ENCODE data around the gene SALL4. TPM values are rescaled to one million over a fixed set of nuclear protein-coding genes. Genes with fewer than 3 reads are reported as not detected.

SALL4 gene
- total RNA-seq: 0.17 to 0.68 TPM (median 0.26 TPM) in 3 replicates
- long read RNA-seq: 0 reads

DNA sequence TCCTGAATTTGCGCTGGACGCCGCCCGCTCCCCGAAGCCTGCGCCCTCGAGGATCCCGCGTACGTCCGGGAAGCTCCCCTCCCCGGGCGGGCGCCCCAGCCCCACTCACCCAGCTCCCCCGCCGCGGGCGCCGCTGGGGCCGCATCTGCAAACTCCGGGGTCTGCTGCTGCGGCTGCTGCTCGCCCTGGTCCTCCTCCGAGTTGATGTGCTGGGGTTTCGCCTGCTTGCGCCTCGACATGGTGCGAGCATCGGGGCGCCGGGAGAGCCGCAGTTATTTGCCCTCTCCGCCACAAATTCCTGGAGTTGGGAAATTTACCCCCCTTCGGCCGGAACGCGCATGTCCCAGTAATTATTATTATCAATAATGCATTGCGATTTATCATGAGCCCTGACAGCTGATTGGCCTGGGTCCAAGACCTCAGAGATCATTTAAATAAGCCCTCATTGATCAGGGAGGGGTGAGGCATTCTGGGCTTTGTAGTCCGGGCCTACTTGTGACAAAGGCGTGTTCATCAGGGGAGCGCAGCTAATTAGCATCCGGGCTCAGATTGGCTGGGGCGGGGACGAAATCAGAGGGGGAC is at the start of gene SALL4:
TSS of gene SALL4 (minus strand) at position 352 of the 582 bp plus-strand sequence. CDS start at position 239, 113 bp downstream.
- Mint-ChIP-seq H3K27me3 (ENCODE audit: low read depth) (no peaks in the 10 kb centered on the region), H3K27ac (ENCODE audit: unreplicated experiment) (no peak within 1 kb of the TSS), H3K4me1 (ENCODE audit: low read depth) (peaks cover 19% of the 10 kb centered on the region), H3K4me3 (ENCODE audit: unreplicated experiment) (peak within 1 kb of the TSS; percentile 77), H3K9me3 (ENCODE audit: low read depth) (no peaks in the 10 kb centered on the region), H3K36me3 (ENCODE audit: low read depth) (no peaks in the 10 kb centered on the region)
- DNase-seq (ENCODE audit: low spot score): no peak
- TF ChIP-seq, protein P1, sequence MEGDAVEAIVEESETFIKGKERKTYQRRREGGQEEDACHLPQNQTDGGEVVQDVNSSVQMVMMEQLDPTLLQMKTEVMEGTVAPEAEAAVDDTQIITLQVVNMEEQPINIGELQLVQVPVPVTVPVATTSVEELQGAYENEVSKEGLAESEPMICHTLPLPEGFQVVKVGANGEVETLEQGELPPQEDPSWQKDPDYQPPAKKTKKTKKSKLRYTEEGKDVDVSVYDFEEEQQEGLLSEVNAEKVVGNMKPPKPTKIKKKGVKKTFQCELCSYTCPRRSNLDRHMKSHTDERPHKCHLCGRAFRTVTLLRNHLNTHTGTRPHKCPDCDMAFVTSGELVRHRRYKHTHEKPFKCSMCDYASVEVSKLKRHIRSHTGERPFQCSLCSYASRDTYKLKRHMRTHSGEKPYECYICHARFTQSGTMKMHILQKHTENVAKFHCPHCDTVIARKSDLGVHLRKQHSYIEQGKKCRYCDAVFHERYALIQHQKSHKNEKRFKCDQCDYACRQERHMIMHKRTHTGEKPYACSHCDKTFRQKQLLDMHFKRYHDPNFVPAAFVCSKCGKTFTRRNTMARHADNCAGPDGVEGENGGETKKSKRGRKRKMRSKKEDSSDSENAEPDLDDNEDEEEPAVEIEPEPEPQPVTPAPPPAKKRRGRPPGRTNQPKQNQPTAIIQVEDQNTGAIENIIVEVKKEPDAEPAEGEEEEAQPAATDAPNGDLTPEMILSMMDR (IDR thresholded peaks at IDR 0.05): no peak

GRCh38 chr20:51848346-51848745 is 46.0 kb upstream of the SALL4 start:
- no peaks in the 10 kb centered on the region for H3K27me3 Mint-ChIP-seq (ENCODE audit: low read depth)
- H3K9me3 Mint-ChIP-seq (ENCODE audit: low read depth): no peaks in the 10 kb centered on the region
- peaks cover 2% of the 10 kb centered on the region for H3K4me1 Mint-ChIP-seq (ENCODE audit: low read depth)
- no peak overlapping the region for H3K4me3 Mint-ChIP-seq (ENCODE audit: unreplicated experiment)
- TF ChIP-seq, protein P1 (IDR thresholded peaks at IDR 0.05): no peak
- H3K27ac Mint-ChIP-seq (ENCODE audit: unreplicated experiment): no peak overlapping the region
- H3K36me3 Mint-ChIP-seq (ENCODE audit: low read depth): no peaks in the 10 kb centered on the region
- no peak for DNase-seq (ENCODE audit: low spot score)

- H3K4me3 Mint-ChIP-seq (ENCODE audit: unreplicated experiment): no peak overlapping the region
- TF ChIP-seq, protein P1 (IDR thresholded peaks at IDR 0.05): no peak
- no peaks in the 10 kb centered on the region for H3K27me3 Mint-ChIP-seq (ENCODE audit: low read depth)
- no peaks in the 10 kb centered on the region for H3K36me3 Mint-ChIP-seq (ENCODE audit: low read depth)
- no peak for DNase-seq (ENCODE audit: low spot score)
- no peaks in the 10 kb centered on the region for H3K4me1 Mint-ChIP-seq (ENCODE audit: low read depth)
- no peak overlapping the region for H3K27ac Mint-ChIP-seq (ENCODE audit: unreplicated experiment)
- H3K9me3 Mint-ChIP-seq (ENCODE audit: low read depth): no peaks in the 10 kb centered on the region
Measured at GRCh38 chr20:51840865-51841264, 38.5 kb upstream of the SALL4 start.

DNA sequence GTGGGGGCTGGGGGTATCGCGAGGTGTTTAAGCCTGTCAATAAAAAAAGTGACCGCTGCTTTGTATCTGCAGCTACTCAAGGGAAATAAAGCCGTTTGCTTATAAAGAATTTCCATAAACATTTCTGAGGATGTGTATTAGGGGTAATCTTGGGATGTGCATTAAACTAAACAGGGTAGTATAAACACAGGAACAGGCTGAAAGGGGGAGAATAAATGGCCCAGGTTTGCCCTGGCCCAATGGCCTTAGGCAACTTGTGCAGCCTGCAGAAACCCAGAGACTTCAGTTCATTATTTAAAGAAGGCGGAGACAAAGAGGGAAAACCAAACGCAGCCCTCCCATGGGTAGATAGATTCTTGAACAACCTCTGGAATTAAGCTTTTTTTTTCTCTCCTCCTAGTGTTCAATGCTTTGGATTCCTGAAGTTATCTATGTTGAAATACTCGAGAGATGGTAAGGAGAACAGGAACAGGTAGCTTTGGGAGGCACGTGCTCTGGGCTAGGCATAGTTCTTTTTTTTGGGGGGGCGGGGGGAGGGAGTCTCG is 35.6 kb upstream of the SALL4 start:
- DNase-seq (ENCODE audit: low spot score): no peak
- no peak overlapping the region for H3K4me3 Mint-ChIP-seq (ENCODE audit: unreplicated experiment)
- no peak overlapping the region for H3K27ac Mint-ChIP-seq (ENCODE audit: unreplicated experiment)
- H3K4me1 Mint-ChIP-seq (ENCODE audit: low read depth): no peaks in the 10 kb centered on the region
- TF ChIP-seq, protein P1 (IDR thresholded peaks at IDR 0.05): no peak
- H3K9me3 Mint-ChIP-seq (ENCODE audit: low read depth): no peaks in the 10 kb centered on the region
- H3K27me3 Mint-ChIP-seq (ENCODE audit: low read depth): no peaks in the 10 kb centered on the region
- no peaks in the 10 kb centered on the region for H3K36me3 Mint-ChIP-seq (ENCODE audit: low read depth)

DNA sequence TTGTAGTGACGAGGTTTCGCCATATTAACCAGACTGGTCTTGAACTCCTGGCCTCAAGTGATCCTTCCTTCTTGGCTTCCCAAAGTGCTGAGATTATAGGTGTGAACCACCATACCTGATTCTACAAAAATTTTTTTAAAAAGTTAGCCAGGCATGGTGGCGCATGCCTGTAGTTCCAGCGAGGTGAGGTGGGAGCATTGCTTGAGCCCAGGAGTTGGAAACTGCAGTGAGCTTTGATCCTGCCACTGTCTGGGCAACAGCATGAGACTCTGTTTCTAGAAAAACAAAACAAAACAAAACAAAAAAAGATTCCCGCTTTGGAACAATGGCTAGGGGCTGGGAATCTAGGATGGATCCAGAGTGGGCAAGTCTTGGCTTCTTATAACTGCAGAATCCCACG is 35.1 kb upstream of the SALL4 start:
- Mint-ChIP-seq H3K36me3 (ENCODE audit: low read depth) (no peaks in the 10 kb centered on the region), H3K27me3 (ENCODE audit: low read depth) (no peaks in the 10 kb centered on the region), H3K9me3 (ENCODE audit: low read depth) (no peaks in the 10 kb centered on the region), H3K4me3 (ENCODE audit: unreplicated experiment) (no peak overlapping the region), H3K27ac (ENCODE audit: unreplicated experiment) (no peak overlapping the region), H3K4me1 (ENCODE audit: low read depth) (no peaks in the 10 kb centered on the region)
- no peak for DNase-seq (ENCODE audit: low spot score)
- TF ChIP-seq, protein P1 (IDR thresholded peaks at IDR 0.05): no peak

All from chondrocyte (in vitro differentiated cells).